Smooth muscle cell (in vitro differentiated cells): ENCODE data around the gene DNAJC4. TPM values are rescaled to one million over a fixed set of nuclear protein-coding genes. Genes with fewer than 3 reads are reported as not detected.

Experiments
- DNase-seq: peaks from one replicate; lab custom pipeline; 2025; ENCODE audit not compliant: unreplicated experiment; lab: John Stamatoyannopoulos, UW
- H2AFZ ChIP-seq: fragments of 200-600 bp; sonication (generic); 2 replicates; pipeline ENCODE4 v1.6.0; 2016; ENCODE audit warnings: antibody characterized with exemption, low read depth, mild to moderate bottlenecking
- H3F3A ChIP-seq: fragments of 200-600 bp; sonication (generic); 2 replicates; pipeline ENCODE4 v1.6.0; 2017; ENCODE audit warnings: antibody characterized with exemption, low read depth
- H3K27ac ChIP-seq: fragments of 200-600 bp; sonication (generic); 2 replicates; pipeline ENCODE4 v1.5.1; 2016; ENCODE audit warnings: low read depth, mild to moderate bottlenecking
- H3K27me3 ChIP-seq: fragments of 200-600 bp; sonication (generic); 2 replicates; pipeline ENCODE4 v1.6.1; 2016; ENCODE audit warnings: low read depth, mild to moderate bottlenecking
- H3K36me3 ChIP-seq: fragments of 200-600 bp; sonication (generic); 2 replicates; pipeline ENCODE4 v1.5.1; 2016; ENCODE audit warnings: low read depth
- H3K4me1 ChIP-seq: fragments of 200-600 bp; sonication (generic); 2 replicates; pipeline ENCODE4 v1.5.1; 2016; ENCODE audit warnings: low read depth
- H3K4me2 ChIP-seq: fragments of 200-600 bp; sonication (generic); 2 replicates; pipeline ENCODE4 v1.6.0; 2016; ENCODE audit warnings: mild to moderate bottlenecking
- H3K4me3 ChIP-seq: fragments of 200-600 bp; sonication (generic); 2 replicates; pipeline ENCODE4 v1.5.1; 2016; ENCODE audit warnings: mild to moderate bottlenecking
- H3K79me2 ChIP-seq: fragments of 200-600 bp; sonication (generic); 2 replicates; pipeline ENCODE4 v1.6.0; 2016; ENCODE audit warnings: low read depth, mild to moderate bottlenecking
- H3K9ac ChIP-seq: fragments of 200-600 bp; sonication (generic); 2 replicates; pipeline ENCODE4 v1.6.0; 2016; ENCODE audit warnings: low read depth
- H3K9me3 ChIP-seq: fragments of 200-600 bp; sonication (generic); replicated peaks from 2 replicates; pipeline ENCODE4 v1.5.1; 2016; ENCODE audit warnings: low read depth
- H4K20me1 ChIP-seq: fragments of 200-600 bp; sonication (generic); 2 replicates; pipeline ENCODE4 v1.6.0; 2016; ENCODE audit warnings: low read depth
- CTCF ChIP-seq: fragments of 200-600 bp; sonication (generic); IDR thresholded peaks from 2 replicates; pipeline ENCODE4 v1.5.1; 2017; ENCODE audit warnings: borderline replicate concordance, mild to moderate bottlenecking, antibody characterized with exemption; ENCODE audit not compliant: insufficient read depth, poor library complexity, severe bottlenecking
- WGBS: methylation state at CpG from one replicate; pipeline ENCODE4 v1.1.7; 2016; ENCODE audit warnings: low lambda C conversion rate; 5-methylcytosine and 5-hydroxymethylcytosine counted together
- polyA plus RNA-seq: library from polyadenylated mRNA; unstranded; fragments of >200 nt; fragmentation: Nextera tagmentation; extraction: Ambion mirVana; gene quantifications from 2 replicates; pipeline ENCODE4 v1.2.1, GENCODE V29; 2016
- total RNA-seq: library from RNA; depleted of rRNA; stranded (reverse); fragments of >200 nt; gene quantifications from 2 replicates; pipeline ENCODE4 v1.2.3, GENCODE V29; 2014

DNAJC4 gene
- total and polyA plus RNA-seq, 2 experiments from 2014 or later, result 14.5 to 78.5 TPM

GRCh38 chr11:64229744-64230170 lies 591 bp upstream of the DNAJC4 start:
- peak overlapping the region; percentile 79 for H3K4me3 ChIP-seq
- H3F3A ChIP-seq, result no peaks in the 10 kb centered on the region
- H3K27me3 ChIP-seq, result no peaks in the 10 kb centered on the region
- H3K27ac ChIP-seq, result peak overlapping the region; percentile 44
- peak overlapping the region; percentile 97 for H3K4me2 ChIP-seq
- no peaks in the 10 kb centered on the region for H3K36me3 ChIP-seq
- no peak for TF ChIP-seq CTCF
- no peak overlapping the region for H3K9ac ChIP-seq
- peaks cover 19% of the 10 kb centered on the region for H3K4me1 ChIP-seq
- WGBS, result 68% methylated on average over 13 of the region's 13 CpGs
- no peaks in the 10 kb centered on the region for H4K20me1 ChIP-seq
- DNase-seq, result no peak
- H3K79me2 ChIP-seq, result peaks cover 22% of the 10 kb centered on the region
- no peaks in the 10 kb centered on the region for H3K9me3 ChIP-seq
- H2AFZ ChIP-seq, result no peak overlapping the region

- Histone ChIP-seq H2AFZ (peak overlapping the region; percentile 84), H4K20me1 (peaks cover 4% of the 10 kb centered on the region), H3K4me3 (peak overlapping the region; percentile 79), H3K9ac (peak overlapping the region; percentile 61), H3K27me3 (no peaks in the 10 kb centered on the region), H3K27ac (peak overlapping the region; percentile 3), H3K36me3 (no peaks in the 10 kb centered on the region), H3K9me3 (no peaks in the 10 kb centered on the region), H3K4me2 (peak overlapping the region; percentile 97), H3K4me1 (peaks cover 19% of the 10 kb centered on the region), H3K79me2 (peaks cover 22% of the 10 kb centered on the region), H3F3A (no peaks in the 10 kb centered on the region)
- WGBS, result 12% methylated on average over 8 of the region's 8 CpGs
- DNase-seq, result no peak
- no peak for TF ChIP-seq CTCF
These were observed 627 bp downstream of the DNAJC4 start for GRCh38 chr11:64230985-64231365.

GRCh38 chr11:64231546-64231945 lies 1.2 kb downstream of the DNAJC4 start:
- Histone ChIP-seq H3K4me1 (peaks cover 18% of the 10 kb centered on the region), H3F3A (no peaks in the 10 kb centered on the region), H2AFZ (no peak overlapping the region), H3K9ac (no peak overlapping the region), H3K9me3 (no peaks in the 10 kb centered on the region), H3K4me3 (no peak overlapping the region), H3K4me2 (peak overlapping the region; percentile 97), H3K27ac (no peak overlapping the region), H3K79me2 (peaks cover 18% of the 10 kb centered on the region), H3K36me3 (no peaks in the 10 kb centered on the region), H4K20me1 (peaks cover 4% of the 10 kb centered on the region), H3K27me3 (no peaks in the 10 kb centered on the region)
- no peak for TF ChIP-seq CTCF
- no peak for DNase-seq
- WGBS, result 89% methylated on average over 7 of the region's 7 CpGs

GRCh38 chr11:64232182-64232966 lies 2.0 kb downstream of the DNAJC4 start:
- peaks cover 4% of the 10 kb centered on the region for H4K20me1 ChIP-seq
- no peak overlapping the region for H2AFZ ChIP-seq
- no peaks in the 10 kb centered on the region for H3F3A ChIP-seq
- peaks cover 9% of the 10 kb centered on the region for H3K79me2 ChIP-seq
- no peak overlapping the region for H3K27ac ChIP-seq
- no peak for TF ChIP-seq CTCF
- H3K9me3 ChIP-seq, result no peaks in the 10 kb centered on the region
- H3K27me3 ChIP-seq, result no peaks in the 10 kb centered on the region
- H3K4me3 ChIP-seq, result no peak overlapping the region
- no peak overlapping the region for H3K9ac ChIP-seq
- H3K4me2 ChIP-seq, result no peak overlapping the region
- 92% methylated on average over 15 of the region's 15 CpGs for WGBS
- peaks cover 10% of the 10 kb centered on the region for H3K4me1 ChIP-seq
- no peaks in the 10 kb centered on the region for H3K36me3 ChIP-seq
- DNase-seq, result no peak
